A549 (cell line): Measurements from ENCODE around the gene TMEM43. TPM values are rescaled to one million over a fixed set of nuclear protein-coding genes. Genes with fewer than 3 reads are reported as not detected.

Source experiments
- ATAC-seq, 2 experiments: fragments of 200-7000 bp in 1 of 2; fragments of >200 bp in 1 of 2; cut with Nextera tagmentation in 1 of 2; cut with Tn5 transposase in 1 of 2; 3 replicates each; pipeline versions ENCODE4 v1.8.0 to v1.9.1; 2018 to 2020; ENCODE audit warnings: mild to moderate bottlenecking in 1 of 2, moderate library complexity in 1 of 2
- CTCF ChIA-PET: fragments of 300-600 bp; sonication (Branson Sonifier 250); formaldehyde crosslinking; extraction: SDS; loops from one replicate; lab custom pipeline; 2021; ENCODE audit warnings: antibody characterized with exemption, inconsistent platforms; lab: Yijun Ruan, JAX
- POLR2A ChIA-PET: fragments of 350-600 bp; formaldehyde crosslinking; extraction: SDS; loops from one replicate; lab custom pipeline; 2021; ENCODE audit warnings: antibody characterized with exemption, inconsistent platforms; lab: Yijun Ruan, JAX
- DNase-seq, 2 experiments: peaks; one replicate each; pipeline versions ENCODE4 v3.0.0 to v3.0.0-alpha.2; 2011 to 2016; ENCODE audit warnings: low read depth in 1 of 2, low spot score in 1 of 2
- FAIRE-seq: peaks from 2 replicates; lab custom pipeline; 2011; peaks lifted over from hg19 to GRCh38; lab: Jason Lieb, UNC
- H3K27ac ChIP-seq, 2 experiments: fragments of >200 bp; sonication (Bioruptor Twin); formaldehyde crosslinking; 3 replicates each; pipeline ENCODE4 v1.5.1; 2016 to 2017
- H3K4me1 ChIP-seq: fragments of >200 bp; sonication (Bioruptor Twin); formaldehyde crosslinking; 3 replicates; pipeline ENCODE4 v1.6.1; 2016
- H3K4me2 ChIP-seq: fragments of >200 bp; sonication (Bioruptor Twin); formaldehyde crosslinking; 3 replicates; pipeline ENCODE4 v1.6.1; 2016
- H3K4me3 ChIP-seq: fragments of >200 bp; sonication (Bioruptor Twin); formaldehyde crosslinking; 3 replicates; pipeline ENCODE4 v1.5.1; 2016
- H3K9me3 ChIP-seq: fragments of >200 bp; sonication (Bioruptor Twin); formaldehyde crosslinking; 3 replicates; pipeline ENCODE4 v1.6.1; 2016
- CEBPB ChIP-seq, 2 experiments: fragments of >200 bp in 1 of 2; sonication (Bioruptor Twin) in 1 of 2; formaldehyde crosslinking in 1 of 2; IDR thresholded peaks; 2 replicates each; pipeline ENCODE4 v1.6.1; 2012 to 2016
- CHD2 ChIP-seq: fragments of 150-350 bp; IDR thresholded peaks from 2 replicates; pipeline ENCODE4 v1.6.1; 2014; ENCODE audit warnings: low read length; ENCODE audit not compliant: partially characterized antibody
- CTCF ChIP-seq: fragments of >200 bp; sonication (Bioruptor Twin); formaldehyde crosslinking; IDR thresholded peaks from 3 replicates; pipeline ENCODE4 v1.5.1; 2016
- FOSB ChIP-seq: fragments of 250-450 bp; sonication (Bioruptor Pico); IDR thresholded peaks from 2 replicates; pipeline ENCODE4 v1.5.0; 2020; ENCODE audit warnings: mild to moderate bottlenecking, moderate library complexity
- FOXS1 ChIP-seq: fragments of 250-450 bp; sonication (Bioruptor Pico); IDR thresholded peaks from 2 replicates; pipeline ENCODE4 v1.5.0; 2020; ENCODE audit warnings: mild to moderate bottlenecking, moderate library complexity
- GATA3 ChIP-seq: IDR thresholded peaks from 2 replicates; pipeline ENCODE4 v1.6.1; 2012; ENCODE audit warnings: borderline replicate concordance
- HES2 ChIP-seq: fragments of >200 bp; sonication (Bioruptor Twin); formaldehyde crosslinking; IDR thresholded peaks from 2 replicates; pipeline ENCODE4 v1.6.1; 2016
- JUNB ChIP-seq: fragments of >200 bp; sonication (Bioruptor Twin); formaldehyde crosslinking; IDR thresholded peaks from 2 replicates; pipeline ENCODE4 v1.6.1; 2016
- KDM1A ChIP-seq: fragments of 200-600 bp; sonication (generic); IDR thresholded peaks from 2 replicates; pipeline ENCODE4 v1.6.1; 2016; ENCODE audit warnings: low read depth, mild to moderate bottlenecking
- NFE2L2 ChIP-seq: fragments of 150-350 bp; conservative IDR thresholded peaks from 2 replicates; pipeline ENCODE4 v1.6.1; 2014; ENCODE audit warnings: low read length
- NPAS2 ChIP-seq: fragments of 250-450 bp; sonication (Bioruptor Pico); IDR thresholded peaks from 2 replicates; pipeline ENCODE4 v1.8.0; 2022; ENCODE audit warnings: mild to moderate bottlenecking, moderate library complexity, borderline replicate concordance
- ZC3H11A ChIP-seq: fragments of 450-650 bp; IDR thresholded peaks from 2 replicates; pipeline ENCODE4 v1.6.1; 2014; ENCODE audit warnings: antibody characterized with exemption, mild to moderate bottlenecking
- ZNF302 ChIP-seq: fragments of 250-450 bp; sonication (Bioruptor Pico); IDR thresholded peaks from 2 replicates; pipeline ENCODE4 v1.9.0; 2021; ENCODE audit warnings: inconsistent platforms, mild to moderate bottlenecking, moderate library complexity
- ZSCAN20 ChIP-seq: fragments of 250-450 bp; sonication (Bioruptor Pico); IDR thresholded peaks from 2 replicates; pipeline ENCODE4 v1.8.0; 2022; ENCODE audit warnings: mild to moderate bottlenecking, moderate library complexity
- WGBS: methylation state at CpG from one replicate; pipeline ENCODE4 v1.1.6; 2017; ENCODE audit errors: missing lambda C conversion rate; 5-methylcytosine and 5-hydroxymethylcytosine counted together
- polyA plus RNA-seq, 4 experiments: library from polyadenylated mRNA; depleted of rRNA in 3 of 4; stranded (reverse); fragments of >200 nt; fragmentation: RNase III in 1 of 4; extraction: RNeasy Plus Mini Kit Qiagen cat#74134 plus additional on column Dnase treatment in 1 of 4; gene quantifications; 2 replicates in 3 of 4; 3 replicates in 1 of 4; pipeline ENCODE4 v1.2.3, GENCODE V29; 2011 to 2017
- TF ChIP-seq, protein P1 (sequence below): fragments of 150-350 bp; IDR thresholded peaks from 2 replicates; pipeline ENCODE4 v1.6.1; 2014; ENCODE audit warnings: low read depth, mild to moderate bottlenecking, low read length
- TF ChIP-seq, protein P2 (sequence below): fragments of 450-650 bp; IDR thresholded peaks from 2 replicates; pipeline ENCODE4 v1.6.1; 2014; ENCODE audit warnings: antibody characterized with exemption
- TF ChIP-seq, protein P3 (sequence below): IDR thresholded peaks from 2 replicates; pipeline ENCODE4 v1.6.1; 2012; ENCODE audit warnings: low read depth, borderline replicate concordance
- TF ChIP-seq, protein P4 (sequence below): fragments of >200 bp; sonication (Bioruptor Twin); formaldehyde crosslinking; IDR thresholded peaks from 3 replicates; pipeline ENCODE4 v1.6.1; 2016

TMEM43 gene
- polyA plus RNA-seq, 2 of the 4 experiments (the other 2 are of a cell fraction), result 41.1 to 79.0 TPM

DNA sequence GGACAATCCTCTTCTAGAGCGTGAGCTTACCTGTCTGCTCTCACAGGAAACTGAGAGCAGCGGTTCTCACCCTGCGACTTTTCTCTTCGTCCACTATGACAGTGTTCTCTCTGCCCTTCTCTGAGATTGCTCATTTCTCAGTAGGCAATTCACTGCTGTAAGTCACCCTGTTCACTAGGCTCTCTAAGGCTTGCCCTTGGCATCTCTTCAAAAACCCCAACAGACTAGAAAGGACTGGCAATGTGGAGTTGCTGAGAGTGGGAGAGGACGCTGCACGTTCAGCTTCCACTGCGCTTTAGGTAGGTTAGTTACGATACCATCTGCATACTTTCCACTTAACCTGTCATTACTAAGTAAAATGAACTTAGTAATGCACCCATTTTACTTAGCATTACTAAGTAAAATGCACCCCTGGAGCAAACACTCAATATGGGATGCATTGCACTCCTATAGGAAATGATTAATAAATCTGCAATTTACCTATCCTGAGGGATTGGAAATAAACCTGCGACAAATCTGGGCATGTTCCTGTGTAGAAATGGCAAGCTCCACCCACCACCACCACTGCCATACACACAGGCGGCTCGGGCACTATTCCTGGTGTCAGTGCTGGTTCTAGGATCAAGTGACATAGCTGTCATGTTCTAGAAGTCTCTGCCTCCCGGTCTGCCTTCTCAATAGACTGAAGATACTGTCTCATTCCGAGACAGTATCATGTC lies 32.1 kb downstream of the TMEM43 start:
- Histone ChIP-seq H3K9me3 (peaks cover 12% of the 10 kb centered on the region), H3K4me1 (no peaks in the 10 kb centered on the region), H3K4me2 (no peak overlapping the region), H3K4me3 (no peak overlapping the region), H3K27ac (no peak overlapping the region)
- DNase-seq (no peak), FAIRE-seq (no peak), ATAC-seq (no peak)
- CTCF ChIA-PET, result interaction anchor here (1.1 to 1.5 kb wide), 2 partner anchors 9 to 11 kb away, joined by 4 to 5 read pairs; no protein-coding TSS in a partner anchor
- POLR2A ChIA-PET, result interaction anchor here (1.1 kb wide), 1 partner anchor 22 kb away, joined by 4 read pairs; the partner anchor contains the start of genes LSM3 and XPC
- 92% methylated on average over 13 of the region's 13 CpGs for WGBS
- no peak for TF ChIP-seq ZNF302 (CRISPR knock-in tag)
- no peak for TF ChIP-seq KDM1A

- no peak for FAIRE-seq
These were observed 33.1 kb downstream of the TMEM43 start for GRCh38 chr3:14157951-14158350.

More at GRCh38 chr3:14157951-14158350, 33.1 kb downstream of the TMEM43 start:
- no peak overlapping the region for H3K27ac ChIP-seq
- TF ChIP-seq NPAS2 (CRISPR knock-in tag), result no peak
- no peak for TF ChIP-seq ZSCAN20 (CRISPR knock-in tag)
- TF ChIP-seq NFE2L2, result no peak
- TF ChIP-seq, protein P1, sequence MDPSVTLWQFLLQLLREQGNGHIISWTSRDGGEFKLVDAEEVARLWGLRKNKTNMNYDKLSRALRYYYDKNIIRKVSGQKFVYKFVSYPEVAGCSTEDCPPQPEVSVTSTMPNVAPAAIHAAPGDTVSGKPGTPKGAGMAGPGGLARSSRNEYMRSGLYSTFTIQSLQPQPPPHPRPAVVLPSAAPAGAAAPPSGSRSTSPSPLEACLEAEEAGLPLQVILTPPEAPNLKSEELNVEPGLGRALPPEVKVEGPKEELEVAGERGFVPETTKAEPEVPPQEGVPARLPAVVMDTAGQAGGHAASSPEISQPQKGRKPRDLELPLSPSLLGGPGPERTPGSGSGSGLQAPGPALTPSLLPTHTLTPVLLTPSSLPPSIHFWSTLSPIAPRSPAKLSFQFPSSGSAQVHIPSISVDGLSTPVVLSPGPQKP, result no peak
- TF ChIP-seq ZC3H11A, result no peak
- TF ChIP-seq, protein P2, sequence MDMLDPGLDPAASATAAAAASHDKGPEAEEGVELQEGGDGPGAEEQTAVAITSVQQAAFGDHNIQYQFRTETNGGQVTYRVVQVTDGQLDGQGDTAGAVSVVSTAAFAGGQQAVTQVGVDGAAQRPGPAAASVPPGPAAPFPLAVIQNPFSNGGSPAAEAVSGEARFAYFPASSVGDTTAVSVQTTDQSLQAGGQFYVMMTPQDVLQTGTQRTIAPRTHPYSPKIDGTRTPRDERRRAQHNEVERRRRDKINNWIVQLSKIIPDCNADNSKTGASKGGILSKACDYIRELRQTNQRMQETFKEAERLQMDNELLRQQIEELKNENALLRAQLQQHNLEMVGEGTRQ, result no peak
- TF ChIP-seq GATA3, result no peak
- TF ChIP-seq FOXS1 (CRISPR knock-in tag), result no peak
- no peak for TF ChIP-seq FOSB (CRISPR knock-in tag)
- TF ChIP-seq CTCF, result no peak
- TF ChIP-seq JUNB, result no peak
- TF ChIP-seq, protein P3, sequence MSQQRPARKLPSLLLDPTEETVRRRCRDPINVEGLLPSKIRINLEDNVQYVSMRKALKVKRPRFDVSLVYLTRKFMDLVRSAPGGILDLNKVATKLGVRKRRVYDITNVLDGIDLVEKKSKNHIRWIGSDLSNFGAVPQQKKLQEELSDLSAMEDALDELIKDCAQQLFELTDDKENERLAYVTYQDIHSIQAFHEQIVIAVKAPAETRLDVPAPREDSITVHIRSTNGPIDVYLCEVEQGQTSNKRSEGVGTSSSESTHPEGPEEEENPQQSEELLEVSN, result no peak
- TF ChIP-seq HES2, result no peak
- no peak for TF ChIP-seq KDM1A
- no peak for TF ChIP-seq CEBPB (IDR thresholded peaks at IDR 0.05)
- TF ChIP-seq, protein P4, sequence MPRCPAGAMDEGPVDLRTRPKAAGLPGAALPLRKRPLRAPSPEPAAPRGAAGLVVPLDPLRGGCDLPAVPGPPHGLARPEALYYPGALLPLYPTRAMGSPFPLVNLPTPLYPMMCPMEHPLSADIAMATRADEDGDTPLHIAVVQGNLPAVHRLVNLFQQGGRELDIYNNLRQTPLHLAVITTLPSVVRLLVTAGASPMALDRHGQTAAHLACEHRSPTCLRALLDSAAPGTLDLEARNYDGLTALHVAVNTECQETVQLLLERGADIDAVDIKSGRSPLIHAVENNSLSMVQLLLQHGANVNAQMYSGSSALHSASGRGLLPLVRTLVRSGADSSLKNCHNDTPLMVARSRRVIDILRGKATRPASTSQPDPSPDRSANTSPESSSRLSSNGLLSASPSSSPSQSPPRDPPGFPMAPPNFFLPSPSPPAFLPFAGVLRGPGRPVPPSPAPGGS, result no peak
- no peak for TF ChIP-seq CHD2
- TF ChIP-seq, all 56 proteins: peak for 0
- ATAC-seq (no peak), DNase-seq (no peak)
- Histone ChIP-seq H3K4me1 (no peaks in the 10 kb centered on the region), H3K4me3 (no peak overlapping the region), H3K9me3 (peaks cover 19% of the 10 kb centered on the region), H3K4me2 (no peak overlapping the region)
- WGBS, result 93% methylated on average over 9 of the region's 9 CpGs
- ChIA-PET CTCF (interaction anchor here (1.1 kb wide), 1 partner anchor 12 kb away, joined by 3 read pairs; no protein-coding TSS in a partner anchor), POLR2A (no interaction called here)
